HFF-Myc (cell line): ENCODE results near the gene B3GLCT.

ENCODE experiments used
- DNase-seq: peaks from one replicate; pipeline ENCODE4 v3.0.0-alpha.2; 2011; ENCODE audit warnings: low read depth; ENCODE audit errors: extremely low read depth
- H3K4me3 ChIP-seq: replicated peaks from 2 replicates; pipeline ENCODE4 v1.5.1; 2011; ENCODE audit warnings: low read depth, mild to moderate bottlenecking, control low read depth, low read length
- TF ChIP-seq, protein P1 (sequence below): IDR thresholded peaks from 2 replicates; pipeline ENCODE4 v1.5.1; 2012; ENCODE audit warnings: mild to moderate bottlenecking, low read depth, low read length, control low read depth; ENCODE audit errors: missing control alignments

The B3GLCT gene

DNA sequence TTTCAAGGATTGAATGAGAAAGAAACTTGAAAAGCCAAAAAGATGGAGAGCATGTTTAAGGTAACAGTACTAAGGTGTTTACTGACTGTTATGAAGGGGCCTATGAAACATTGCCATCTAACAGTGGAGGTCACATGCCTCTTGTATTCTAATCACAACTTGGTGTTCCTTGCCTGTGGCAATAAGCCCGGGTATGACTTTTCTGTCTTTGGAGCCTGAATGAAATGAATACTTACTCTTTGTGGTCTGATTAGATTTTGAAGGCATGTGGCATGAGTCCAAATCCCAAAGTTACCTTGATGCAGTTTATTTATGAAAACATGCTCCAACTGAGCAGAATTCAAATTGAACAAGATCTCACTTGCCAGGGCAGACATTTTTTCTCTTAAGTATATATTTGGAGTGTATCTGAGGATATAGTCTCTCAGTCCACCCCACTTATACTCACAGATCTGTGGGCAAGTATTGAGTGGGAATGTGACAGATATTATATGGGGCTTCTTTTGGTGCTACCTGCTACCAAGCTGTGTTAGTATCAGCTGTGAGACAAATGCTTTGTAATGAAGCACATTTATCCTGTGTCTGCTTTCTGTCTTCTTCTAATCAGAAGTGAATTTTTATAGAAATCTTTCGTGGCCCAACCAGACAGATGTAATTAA is 67.5 kb downstream of the B3GLCT start:
- TF ChIP-seq, protein P1, sequence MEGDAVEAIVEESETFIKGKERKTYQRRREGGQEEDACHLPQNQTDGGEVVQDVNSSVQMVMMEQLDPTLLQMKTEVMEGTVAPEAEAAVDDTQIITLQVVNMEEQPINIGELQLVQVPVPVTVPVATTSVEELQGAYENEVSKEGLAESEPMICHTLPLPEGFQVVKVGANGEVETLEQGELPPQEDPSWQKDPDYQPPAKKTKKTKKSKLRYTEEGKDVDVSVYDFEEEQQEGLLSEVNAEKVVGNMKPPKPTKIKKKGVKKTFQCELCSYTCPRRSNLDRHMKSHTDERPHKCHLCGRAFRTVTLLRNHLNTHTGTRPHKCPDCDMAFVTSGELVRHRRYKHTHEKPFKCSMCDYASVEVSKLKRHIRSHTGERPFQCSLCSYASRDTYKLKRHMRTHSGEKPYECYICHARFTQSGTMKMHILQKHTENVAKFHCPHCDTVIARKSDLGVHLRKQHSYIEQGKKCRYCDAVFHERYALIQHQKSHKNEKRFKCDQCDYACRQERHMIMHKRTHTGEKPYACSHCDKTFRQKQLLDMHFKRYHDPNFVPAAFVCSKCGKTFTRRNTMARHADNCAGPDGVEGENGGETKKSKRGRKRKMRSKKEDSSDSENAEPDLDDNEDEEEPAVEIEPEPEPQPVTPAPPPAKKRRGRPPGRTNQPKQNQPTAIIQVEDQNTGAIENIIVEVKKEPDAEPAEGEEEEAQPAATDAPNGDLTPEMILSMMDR, result no peak
- DNase-seq, result no peak
- H3K4me3 ChIP-seq, result no peak overlapping the region

DNA sequence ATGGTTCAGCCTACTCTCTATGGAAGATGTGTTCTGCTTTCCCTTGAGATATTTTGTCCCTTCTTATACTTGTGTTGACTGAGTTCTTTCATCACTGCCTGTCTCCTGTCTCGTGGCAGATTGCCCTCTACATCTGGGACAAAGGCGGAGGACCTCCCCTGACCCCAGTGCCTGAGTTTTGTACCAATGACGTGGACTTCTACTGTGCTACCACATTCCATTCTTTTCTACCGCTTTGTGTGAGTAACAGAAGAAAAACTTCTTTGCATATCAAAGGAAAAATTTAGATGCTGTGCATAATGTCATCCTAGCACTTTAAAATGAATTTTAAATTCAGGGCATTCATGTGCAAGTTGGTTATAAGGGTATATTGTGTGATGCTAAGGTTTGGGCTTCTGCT is 74.6 kb downstream of the B3GLCT start:
- no peak overlapping the region for H3K4me3 ChIP-seq
- TF ChIP-seq, protein P1, result no peak
- DNase-seq, result no peak

DNA sequence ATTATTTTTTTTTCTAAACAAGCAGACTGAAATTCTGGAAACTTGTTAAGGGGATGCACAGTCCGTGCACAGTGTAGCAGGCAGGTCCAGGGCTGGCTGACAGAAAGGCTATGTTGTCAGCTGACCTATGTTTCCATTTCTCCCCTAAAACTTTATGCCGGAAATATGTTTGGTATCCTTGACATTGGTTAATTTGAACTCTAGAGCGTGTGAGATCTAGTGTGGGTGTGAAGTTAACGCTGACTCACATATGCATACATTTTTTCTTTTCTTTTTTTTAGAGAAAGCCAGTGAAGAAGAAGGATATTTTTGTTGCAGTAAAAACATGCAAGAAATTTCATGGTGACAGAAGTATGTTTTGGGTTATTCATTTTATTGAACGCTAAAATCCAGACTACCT is 76.6 kb downstream of the B3GLCT start:
- H3K4me3 ChIP-seq, result no peak overlapping the region
- TF ChIP-seq, protein P1, result no peak
- no peak for DNase-seq

DNA sequence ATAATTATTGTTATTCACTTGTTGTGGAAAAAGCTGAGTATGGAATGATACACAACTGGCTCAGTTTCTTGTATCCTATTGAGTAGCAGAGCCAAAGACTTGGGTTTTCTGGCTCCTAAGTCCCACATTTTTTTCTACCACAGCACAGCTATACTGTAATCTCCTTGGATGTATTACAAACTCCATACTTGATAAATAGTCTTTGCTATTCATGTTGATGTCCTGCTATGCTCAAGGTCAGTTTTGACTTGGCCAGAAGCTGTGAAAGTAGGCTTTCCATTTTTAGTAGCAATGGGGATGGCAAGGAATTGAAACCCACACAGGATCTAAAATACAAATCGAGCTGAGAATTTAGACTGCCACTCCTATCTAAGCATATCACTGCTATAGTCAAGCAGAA is 79.1 kb downstream of the B3GLCT start:
- TF ChIP-seq, protein P1, result no peak
- no peak overlapping the region for H3K4me3 ChIP-seq
- DNase-seq, result no peak

DNA sequence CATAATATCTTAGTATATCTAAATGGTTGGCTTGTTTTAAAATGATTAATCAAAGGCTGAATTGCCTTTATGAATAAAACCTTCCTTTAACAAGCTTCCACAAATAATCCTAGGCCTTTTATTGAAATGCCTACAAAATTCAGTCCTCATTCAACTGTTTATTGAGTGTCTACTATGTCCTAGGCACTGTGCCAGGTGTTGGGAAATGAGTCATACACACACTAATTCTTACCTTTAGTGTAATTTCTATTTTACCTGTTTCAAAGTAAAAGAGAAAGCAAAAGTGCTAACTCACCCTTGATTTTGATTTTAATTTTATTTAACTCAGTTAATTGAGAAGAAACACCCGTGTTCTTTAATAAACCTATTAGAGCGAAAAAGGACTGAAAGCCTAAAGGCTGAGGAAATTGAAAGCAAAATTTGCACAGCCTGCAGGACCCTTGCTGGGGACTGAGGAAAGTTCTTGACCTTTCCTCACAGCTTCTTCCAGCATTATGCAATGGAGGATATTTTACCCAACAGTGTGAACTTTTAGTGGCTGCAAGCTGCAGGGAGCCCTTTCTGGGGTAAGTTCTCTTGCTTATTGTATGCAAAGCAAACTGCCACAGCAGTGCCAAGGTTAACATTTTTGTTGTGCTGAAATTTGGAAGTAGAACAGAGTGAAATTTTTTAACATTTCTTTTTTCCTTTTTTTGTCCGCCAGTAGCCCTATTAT is 83.1 kb downstream of the B3GLCT start:
- TF ChIP-seq, protein P1, result no peak
- no peak overlapping the region for H3K4me3 ChIP-seq
- no peak for DNase-seq

DNA sequence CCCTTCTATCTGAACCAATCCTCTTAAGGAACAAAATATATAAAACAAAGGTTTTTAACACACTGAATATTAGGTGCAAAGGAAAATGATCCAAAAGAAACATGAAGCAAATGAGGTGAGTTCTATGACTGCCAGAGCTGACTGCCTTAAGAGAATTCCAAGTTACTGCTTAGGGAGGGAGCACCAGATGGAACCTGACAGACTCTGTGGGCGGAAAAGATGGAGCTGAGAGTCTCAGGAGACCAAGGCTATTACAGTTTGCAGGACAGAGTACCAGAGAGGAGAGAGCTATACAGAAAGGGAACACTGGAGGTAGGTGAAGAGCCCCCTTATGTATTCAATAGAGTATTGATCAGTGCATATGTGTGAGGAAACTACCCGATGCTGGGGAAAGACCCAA is 87.2 kb downstream of the B3GLCT start:
- TF ChIP-seq, protein P1, result no peak
- DNase-seq, result no peak
- no peak overlapping the region for H3K4me3 ChIP-seq
